ENCODE measurements around the gene STK36. TPM values are rescaled to one million over a fixed set of nuclear protein-coding genes. Genes with fewer than 3 reads are reported as not detected.

The STK36 gene
- total and polyA plus RNA-seq, 2 donors (not counting 3 experiments of a cell fraction or from before 2014, with no cell fraction given) = 40.9 to 65.2 TPM

- FAIRE-seq = peak; percentile 67
- Histone ChIP-seq H3K4me3 (replicated peaks in 1 of 3; ENCODE audit: insufficient read depth in 1 of 3, low read depth in 1 of 3, low read length in 3 of 3) (no peak overlapping the region), H3K4me2 (ENCODE audit: insufficient read depth, low read length) (peak overlapping the region; percentile 31), H3K27ac (ENCODE audit: insufficient read depth, low read depth, low read length) (no peak overlapping the region), H3K36me3 (ENCODE audit: control insufficient read depth in 2 of 2, extremely low read depth in 1 of 2, insufficient read depth in 2 of 2, low read length in 2 of 2) (peaks cover 0 to 2% of the 10 kb centered on the region in 2 experiments), H3K9ac (replicated peaks; ENCODE audit: extremely low read depth, insufficient read depth, low read length) (no peak overlapping the region), H2AFZ (ENCODE audit: low read depth, low read length) (no peak overlapping the region), H3K9me1 (replicated peaks; ENCODE audit: control insufficient read depth, extremely low read depth, insufficient read depth, low read length) (no peaks in the 10 kb centered on the region), H3K27me3 (ENCODE audit: control insufficient read depth in 2 of 2, insufficient read depth in 2 of 2, low read length in 2 of 2) (no peaks in the 10 kb centered on the region), H4K20me1 (replicated peaks; ENCODE audit: control insufficient read depth, extremely low read depth, insufficient read depth, low read length) (no peaks in the 10 kb centered on the region), H3K9me3 (replicated peaks; ENCODE audit: control insufficient read depth, insufficient read depth, low read length) (no peaks in the 10 kb centered on the region), H3K4me1 (ENCODE audit: control insufficient read depth, extremely low read depth, insufficient read depth, low read length) (peaks cover 7% of the 10 kb centered on the region), H3K79me2 (ENCODE audit: control insufficient read depth, insufficient read depth, low read length) (peaks cover 73% of the 10 kb centered on the region)
- DNase-seq (ENCODE audit: low read depth, low spot score) = peak; percentile 27
- CTCF ChIA-PET = interaction anchor here (0.9 to 3.4 kb wide), 11 partner anchors 9 to 258 kb away, joined by 3 to 38 read pairs (median 5); partner anchors contain the start of genes BCS1L, TTLL4 and ZNF142
- no TSS peak for BruUV-seq (replicated peaks)
- dilution Hi-C loops (cut with MboI; ENCODE audit: extremely low pct_ligation_motif_present, low sequenced_read_pairs) = no loop called here
- POLR2A ChIA-PET = no interaction called here
- intact Hi-C loops (cut with micrococcal nuclease) = no loop called here
- no peak for TF ChIP-seq CTCF (IDR thresholded peaks at IDR 0.05; ENCODE audit: extremely low read depth in 1 of 2, insufficient read depth in 1 of 2, low read depth in 1 of 2, low read length in 2 of 2)
- TF ChIP-seq GATA2 (IDR thresholded peaks at IDR 0.05; ENCODE audit: insufficient read depth, insufficient read length, low read depth, low read length) = peak; percentile 23
Measured at GRCh38 chr2:218722419-218722818, 50.5 kb downstream of the STK36 start.

GRCh38 chr2:218722876-218723785, 51.2 kb downstream of the STK36 start:
- CTCF ChIA-PET = interaction anchor here (0.9 to 3.4 kb wide), 11 partner anchors 8 to 257 kb away, joined by 3 to 38 read pairs (median 5); partner anchors contain the start of genes BCS1L, TTLL4 and ZNF142
- Histone ChIP-seq H3K4me2 (ENCODE audit: insufficient read depth, low read length) (no peak overlapping the region), H3K4me1 (ENCODE audit: control insufficient read depth, extremely low read depth, insufficient read depth, low read length) (peaks cover 7% of the 10 kb centered on the region), H3K27me3 (ENCODE audit: control insufficient read depth in 2 of 2, insufficient read depth in 2 of 2, low read length in 2 of 2) (no peaks in the 10 kb centered on the region), H3K27ac (ENCODE audit: insufficient read depth, low read depth, low read length) (no peak overlapping the region), H2AFZ (ENCODE audit: low read depth, low read length) (no peak overlapping the region), H4K20me1 (replicated peaks; ENCODE audit: control insufficient read depth, extremely low read depth, insufficient read depth, low read length) (no peaks in the 10 kb centered on the region), H3K79me2 (ENCODE audit: control insufficient read depth, insufficient read depth, low read length) (peaks cover 71% of the 10 kb centered on the region), H3K9me3 (replicated peaks; ENCODE audit: control insufficient read depth, insufficient read depth, low read length) (no peaks in the 10 kb centered on the region), H3K9ac (replicated peaks; ENCODE audit: extremely low read depth, insufficient read depth, low read length) (no peak overlapping the region), H3K9me1 (replicated peaks; ENCODE audit: control insufficient read depth, extremely low read depth, insufficient read depth, low read length) (no peaks in the 10 kb centered on the region), H3K36me3 (ENCODE audit: control insufficient read depth in 2 of 2, extremely low read depth in 1 of 2, insufficient read depth in 2 of 2, low read length in 2 of 2) (peaks cover 0 to 2% of the 10 kb centered on the region in 2 experiments), H3K4me3 (replicated peaks in 1 of 3; ENCODE audit: insufficient read depth in 1 of 3, low read depth in 1 of 3, low read length in 3 of 3) (no peak overlapping the region)
- FAIRE-seq = no peak
- BruUV-seq (replicated peaks) = no TSS peak
- intact Hi-C loops (cut with micrococcal nuclease) (no loop called here), dilution Hi-C loops (cut with MboI; ENCODE audit: extremely low pct_ligation_motif_present, low sequenced_read_pairs) (no loop called here)
- peak; percentile 14 for DNase-seq (ENCODE audit: low read depth, low spot score)
- no peak for TF ChIP-seq MYC (IDR thresholded peaks at IDR 0.05; ENCODE audit: low read depth, low read length)
- no peak for TF ChIP-seq EZH2 (IDR thresholded peaks at IDR 0.05; ENCODE audit: borderline replicate concordance, low read depth, low read length, severe bottlenecking)
- TF ChIP-seq CTCF (IDR thresholded peaks at IDR 0.05; ENCODE audit: extremely low read depth in 1 of 2, insufficient read depth in 1 of 2, low read depth in 1 of 2, low read length in 2 of 2) = no peak
- no peak for TF ChIP-seq GATA2 (IDR thresholded peaks at IDR 0.05; ENCODE audit: insufficient read depth, insufficient read length, low read depth, low read length)
- no peak for TF ChIP-seq POLR2A (IDR thresholded peaks at IDR 0.05; ENCODE audit: low read depth, low read length)
- no peak for TF ChIP-seq JUN (IDR thresholded peaks at IDR 0.05; ENCODE audit: borderline replicate concordance, insufficient read depth, insufficient read length, low read depth)
- no peak for TF ChIP-seq FOS (IDR thresholded peaks at IDR 0.05; ENCODE audit: borderline replicate concordance, insufficient read depth, low read length)
- no peak for TF ChIP-seq MAX (IDR thresholded peaks at IDR 0.05; ENCODE audit: insufficient read depth, insufficient read length)
- TF ChIP-seq POLR2AphosphoS5 (IDR thresholded peaks at IDR 0.05; ENCODE audit: insufficient read depth, low read depth, low read length) = no peak
- POLR2A ChIA-PET = no interaction called here
